WTC11 (cell line): ENCODE results near the gene CYB5B.

ENCODE experiments used
- CREM ChIP-seq: sonication (generic); formaldehyde crosslinking; IDR thresholded peaks from 2 replicates; pipeline ENCODE4 v1.8.1; 2022; ENCODE audit warnings: mild to moderate bottlenecking, missing genetic modification reagents, moderate library complexity
- ESRRA ChIP-seq: sonication (generic); formaldehyde crosslinking; IDR thresholded peaks from 2 replicates; pipeline ENCODE4 v1.8.1; 2022; ENCODE audit warnings: mild to moderate bottlenecking, missing genetic modification reagents, borderline replicate concordance
- FOXJ3 ChIP-seq: sonication (generic); formaldehyde crosslinking; IDR thresholded peaks from 2 replicates; pipeline ENCODE4 v1.9.0; 2021; ENCODE audit warnings: missing genetic modification reagents, mild to moderate bottlenecking, borderline replicate concordance
- FOXK1 ChIP-seq: sonication (generic); formaldehyde crosslinking; IDR thresholded peaks from 2 replicates; pipeline ENCODE4 v1.8.0; 2022; ENCODE audit warnings: mild to moderate bottlenecking, moderate library complexity, missing genetic modification reagents
- JUN ChIP-seq: sonication (generic); formaldehyde crosslinking; IDR thresholded peaks from 2 replicates; pipeline ENCODE4 v1.8.0; 2023; ENCODE audit warnings: mild to moderate bottlenecking, missing genetic modification reagents
- NFYB ChIP-seq: sonication (generic); formaldehyde crosslinking; conservative IDR thresholded peaks from 2 replicates; pipeline ENCODE4 v1.8.0; 2022; ENCODE audit warnings: low read depth, missing genetic modification reagents
- ZBTB21 ChIP-seq: sonication (generic); formaldehyde crosslinking; IDR thresholded peaks from 2 replicates; pipeline ENCODE4 v1.8.1; 2023; ENCODE audit warnings: mild to moderate bottlenecking, missing genetic modification reagents, borderline replicate concordance
- ZNF317 ChIP-seq: sonication (generic); formaldehyde crosslinking; IDR thresholded peaks from 2 replicates; pipeline ENCODE4 v1.8.1; 2023; ENCODE audit warnings: low read depth, mild to moderate bottlenecking, moderate library complexity, missing genetic modification reagents, borderline replicate concordance
- TF ChIP-seq, protein P1 (sequence below): fragments of 250-450 bp; sonication (Bioruptor Pico); IDR thresholded peaks from 2 replicates; pipeline ENCODE4 v2.1.2; 2022; ENCODE audit warnings: mild to moderate bottlenecking, moderate library complexity
- TF ChIP-seq, protein P2 (sequence below): fragments of 200-600 bp; IDR thresholded peaks from 2 replicates; pipeline ENCODE4 v1.8.0; 2022; ENCODE audit warnings: antibody characterized with exemption
- TF ChIP-seq, protein P3 (sequence below): sonication (generic); formaldehyde crosslinking; IDR thresholded peaks from 2 replicates; pipeline ENCODE4 v1.8.0; 2022; ENCODE audit warnings: mild to moderate bottlenecking, missing genetic modification reagents
- TF ChIP-seq, protein P4 (sequence below): sonication (generic); formaldehyde crosslinking; IDR thresholded peaks from 2 replicates; pipeline ENCODE4 v1.8.1; 2023; ENCODE audit warnings: mild to moderate bottlenecking, moderate library complexity, missing genetic modification reagents
- TF ChIP-seq, protein P5 (sequence below): sonication (generic); formaldehyde crosslinking; IDR thresholded peaks from 2 replicates; pipeline ENCODE4 v1.8.0; 2023; ENCODE audit warnings: missing genetic modification reagents
- TF ChIP-seq, protein P6 (sequence below): sonication (generic); formaldehyde crosslinking; conservative IDR thresholded peaks from 2 replicates; pipeline ENCODE4 v1.8.1; 2023; ENCODE audit warnings: mild to moderate bottlenecking, low read depth, missing genetic modification reagents, moderate library complexity

DNA sequence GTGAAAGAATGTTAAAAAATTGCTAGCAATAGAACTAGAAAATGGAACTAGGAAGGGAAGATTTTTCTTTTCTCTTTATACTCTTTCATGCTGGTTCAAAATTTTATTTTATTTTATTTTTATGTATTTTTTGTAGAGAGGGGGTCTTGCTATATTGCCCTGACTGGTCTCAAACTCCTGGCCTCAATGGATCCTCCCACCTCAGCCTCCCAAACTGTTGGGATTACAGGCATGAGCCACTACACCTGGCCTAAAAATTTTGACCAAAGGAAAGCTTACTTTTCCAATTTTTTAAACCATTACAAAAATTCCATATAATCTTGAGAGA, 28.6 kb upstream of the CYB5B start:
- TF ChIP-seq, protein P1, sequence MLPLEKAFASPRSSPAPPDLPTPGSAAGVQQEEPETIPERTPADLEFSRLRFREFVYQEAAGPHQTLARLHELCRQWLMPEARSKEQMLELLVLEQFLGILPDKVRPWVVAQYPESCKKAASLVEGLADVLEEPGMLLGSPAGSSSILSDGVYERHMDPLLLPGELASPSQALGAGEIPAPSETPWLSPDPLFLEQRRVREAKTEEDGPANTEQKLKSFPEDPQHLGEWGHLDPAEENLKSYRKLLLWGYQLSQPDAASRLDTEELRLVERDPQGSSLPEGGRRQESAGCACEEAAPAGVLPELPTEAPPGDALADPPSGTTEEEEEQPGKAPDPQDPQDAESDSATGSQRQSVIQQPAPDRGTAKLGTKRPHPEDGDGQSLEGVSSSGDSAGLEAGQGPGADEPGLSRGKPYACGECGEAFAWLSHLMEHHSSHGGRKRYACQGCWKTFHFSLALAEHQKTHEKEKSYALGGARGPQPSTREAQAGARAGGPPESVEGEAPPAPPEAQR: no peak
- TF ChIP-seq, protein P2, sequence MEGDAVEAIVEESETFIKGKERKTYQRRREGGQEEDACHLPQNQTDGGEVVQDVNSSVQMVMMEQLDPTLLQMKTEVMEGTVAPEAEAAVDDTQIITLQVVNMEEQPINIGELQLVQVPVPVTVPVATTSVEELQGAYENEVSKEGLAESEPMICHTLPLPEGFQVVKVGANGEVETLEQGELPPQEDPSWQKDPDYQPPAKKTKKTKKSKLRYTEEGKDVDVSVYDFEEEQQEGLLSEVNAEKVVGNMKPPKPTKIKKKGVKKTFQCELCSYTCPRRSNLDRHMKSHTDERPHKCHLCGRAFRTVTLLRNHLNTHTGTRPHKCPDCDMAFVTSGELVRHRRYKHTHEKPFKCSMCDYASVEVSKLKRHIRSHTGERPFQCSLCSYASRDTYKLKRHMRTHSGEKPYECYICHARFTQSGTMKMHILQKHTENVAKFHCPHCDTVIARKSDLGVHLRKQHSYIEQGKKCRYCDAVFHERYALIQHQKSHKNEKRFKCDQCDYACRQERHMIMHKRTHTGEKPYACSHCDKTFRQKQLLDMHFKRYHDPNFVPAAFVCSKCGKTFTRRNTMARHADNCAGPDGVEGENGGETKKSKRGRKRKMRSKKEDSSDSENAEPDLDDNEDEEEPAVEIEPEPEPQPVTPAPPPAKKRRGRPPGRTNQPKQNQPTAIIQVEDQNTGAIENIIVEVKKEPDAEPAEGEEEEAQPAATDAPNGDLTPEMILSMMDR: no peak
- TF ChIP-seq ESRRA (CRISPR knock-in tag): no peak
- TF ChIP-seq CREM (CRISPR knock-in tag): no peak
- no peak for TF ChIP-seq FOXJ3 (CRISPR knock-in tag)
- TF ChIP-seq JUN (CRISPR knock-in tag): no peak
- TF ChIP-seq ZNF317: no peak
- TF ChIP-seq NFYB (CRISPR knock-in tag): no peak
- TF ChIP-seq, protein P3, sequence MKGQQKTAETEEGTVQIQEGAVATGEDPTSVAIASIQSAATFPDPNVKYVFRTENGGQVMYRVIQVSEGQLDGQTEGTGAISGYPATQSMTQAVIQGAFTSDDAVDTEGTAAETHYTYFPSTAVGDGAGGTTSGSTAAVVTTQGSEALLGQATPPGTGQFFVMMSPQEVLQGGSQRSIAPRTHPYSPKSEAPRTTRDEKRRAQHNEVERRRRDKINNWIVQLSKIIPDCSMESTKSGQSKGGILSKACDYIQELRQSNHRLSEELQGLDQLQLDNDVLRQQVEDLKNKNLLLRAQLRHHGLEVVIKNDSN (CRISPR knock-in tag): no peak
- TF ChIP-seq ZBTB21 (CRISPR knock-in tag): no peak
- no peak for TF ChIP-seq FOXK1 (CRISPR knock-in tag)
- TF ChIP-seq, protein P4, sequence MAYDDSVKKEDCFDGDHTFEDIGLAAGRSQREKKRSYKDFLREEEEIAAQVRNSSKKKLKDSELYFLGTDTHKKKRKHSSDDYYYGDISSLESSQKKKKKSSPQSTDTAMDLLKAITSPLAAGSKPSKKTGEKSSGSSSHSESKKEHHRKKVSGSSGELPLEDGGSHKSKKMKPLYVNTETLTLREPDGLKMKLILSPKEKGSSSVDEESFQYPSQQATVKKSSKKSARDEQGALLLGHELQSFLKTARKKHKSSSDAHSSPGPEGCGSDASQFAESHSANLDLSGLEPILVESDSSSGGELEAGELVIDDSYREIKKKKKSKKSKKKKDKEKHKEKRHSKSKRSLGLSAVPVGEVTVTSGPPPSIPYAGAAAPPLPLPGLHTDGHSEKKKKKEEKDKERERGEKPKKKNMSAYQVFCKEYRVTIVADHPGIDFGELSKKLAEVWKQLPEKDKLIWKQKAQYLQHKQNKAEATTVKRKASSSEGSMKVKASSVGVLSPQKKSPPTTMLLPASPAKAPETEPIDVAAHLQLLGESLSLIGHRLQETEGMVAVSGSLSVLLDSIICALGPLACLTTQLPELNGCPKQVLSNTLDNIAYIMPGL (CRISPR knock-in tag): no peak
- TF ChIP-seq, protein P5, sequence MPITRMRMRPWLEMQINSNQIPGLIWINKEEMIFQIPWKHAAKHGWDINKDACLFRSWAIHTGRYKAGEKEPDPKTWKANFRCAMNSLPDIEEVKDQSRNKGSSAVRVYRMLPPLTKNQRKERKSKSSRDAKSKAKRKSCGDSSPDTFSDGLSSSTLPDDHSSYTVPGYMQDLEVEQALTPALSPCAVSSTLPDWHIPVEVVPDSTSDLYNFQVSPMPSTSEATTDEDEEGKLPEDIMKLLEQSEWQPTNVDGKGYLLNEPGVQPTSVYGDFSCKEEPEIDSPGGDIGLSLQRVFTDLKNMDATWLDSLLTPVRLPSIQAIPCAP (CRISPR knock-in tag): no peak
- TF ChIP-seq, protein P6, sequence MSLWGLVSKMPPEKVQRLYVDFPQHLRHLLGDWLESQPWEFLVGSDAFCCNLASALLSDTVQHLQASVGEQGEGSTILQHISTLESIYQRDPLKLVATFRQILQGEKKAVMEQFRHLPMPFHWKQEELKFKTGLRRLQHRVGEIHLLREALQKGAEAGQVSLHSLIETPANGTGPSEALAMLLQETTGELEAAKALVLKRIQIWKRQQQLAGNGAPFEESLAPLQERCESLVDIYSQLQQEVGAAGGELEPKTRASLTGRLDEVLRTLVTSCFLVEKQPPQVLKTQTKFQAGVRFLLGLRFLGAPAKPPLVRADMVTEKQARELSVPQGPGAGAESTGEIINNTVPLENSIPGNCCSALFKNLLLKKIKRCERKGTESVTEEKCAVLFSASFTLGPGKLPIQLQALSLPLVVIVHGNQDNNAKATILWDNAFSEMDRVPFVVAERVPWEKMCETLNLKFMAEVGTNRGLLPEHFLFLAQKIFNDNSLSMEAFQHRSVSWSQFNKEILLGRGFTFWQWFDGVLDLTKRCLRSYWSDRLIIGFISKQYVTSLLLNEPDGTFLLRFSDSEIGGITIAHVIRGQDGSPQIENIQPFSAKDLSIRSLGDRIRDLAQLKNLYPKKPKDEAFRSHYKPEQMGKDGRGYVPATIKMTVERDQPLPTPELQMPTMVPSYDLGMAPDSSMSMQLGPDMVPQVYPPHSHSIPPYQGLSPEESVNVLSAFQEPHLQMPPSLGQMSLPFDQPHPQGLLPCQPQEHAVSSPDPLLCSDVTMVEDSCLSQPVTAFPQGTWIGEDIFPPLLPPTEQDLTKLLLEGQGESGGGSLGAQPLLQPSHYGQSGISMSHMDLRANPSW: no peak
